Activated CD8-positive, alpha-beta memory T cell treated with anti-CD3 and anti-CD28 coated beads for 24 hours (primary cell): Measurements from ENCODE around the gene KRTAP20-4.

Experiments used
- DNase-seq: peaks from one replicate; pipeline ENCODE4 v3.0.0-alpha.2; 2020

Gene KRTAP20-4

DNA sequence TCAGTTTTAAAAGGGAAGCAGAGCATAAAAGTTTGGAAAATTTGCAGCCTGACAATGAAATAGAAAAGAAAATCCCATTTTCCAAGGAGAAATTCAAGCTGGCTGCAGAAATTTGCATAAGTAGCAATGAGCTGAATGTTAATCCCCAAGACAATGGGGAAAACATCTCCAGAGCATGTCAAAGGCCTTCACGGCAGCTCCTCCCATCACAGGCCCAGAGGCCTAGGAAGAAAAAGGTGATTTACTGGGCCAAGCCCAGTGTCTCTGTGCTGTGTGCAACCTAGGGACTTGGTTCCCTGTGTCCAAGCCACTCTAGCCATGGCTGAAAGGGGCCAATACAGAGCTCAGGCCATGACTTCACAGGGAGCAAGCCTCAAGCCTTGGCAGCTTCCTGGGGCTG lies 48.3 kb downstream of the KRTAP20-4 start:
- no peak for DNase-seq
